AG10803 (cell line): ENCODE measurements around the gene IFFO2.
"Not testable (repeated sequence)": the region's sequence is repeated elsewhere in the genome, so short reads cannot be mapped to it uniquely, and the experiment has no call there.

Experiments
- DNase-seq: peaks from one replicate; pipeline ENCODE4 v3.0.0; 2010; ENCODE audit warnings: low read depth
- H3K4me3 ChIP-seq: 2 replicates; pipeline ENCODE4 v1.5.1; 2011; ENCODE audit warnings: mild to moderate bottlenecking, low read length, control low read depth
- CTCF ChIP-seq: conservative IDR thresholded peaks from 2 replicates; pipeline ENCODE4 v1.5.1; 2011; ENCODE audit warnings: mild to moderate bottlenecking, low read length, control low read depth, inconsistent platforms

The IFFO2 gene

GRCh38 chr1:18875107-18875795, 81.2 kb downstream of the IFFO2 start:
- peak; percentile 88 for TF ChIP-seq CTCF
- peak; percentile 84 for DNase-seq
- no peak overlapping the region for H3K4me3 ChIP-seq

- no peak for TF ChIP-seq CTCF
- no peak for DNase-seq
- H3K4me3 ChIP-seq = no peak overlapping the region
Observed at GRCh38 chr1:18874600-18874999, 81.9 kb downstream of the IFFO2 start.

- DNase-seq = no peak
- TF ChIP-seq CTCF = no peak
Observed at GRCh38 chr1:18874036-18874435, 82.4 kb downstream of the IFFO2 start.

GRCh38 chr1:18872071-18872611, 84.3 kb downstream of the IFFO2 start:
- TF ChIP-seq CTCF = no peak
- no peak overlapping the region for H3K4me3 ChIP-seq
- DNase-seq = no peak

More at GRCh38 chr1:18874036-18874435, 82.4 kb downstream of the IFFO2 start:
- no peak overlapping the region for H3K4me3 ChIP-seq

GRCh38 chr1:18871401-18872070, 84.9 kb downstream of the IFFO2 start:
- DNase-seq = no peak
- no peak for TF ChIP-seq CTCF
- no peak overlapping the region for H3K4me3 ChIP-seq

- no peak for DNase-seq
- TF ChIP-seq CTCF = no peak
- no peak overlapping the region for H3K4me3 ChIP-seq
Observed at GRCh38 chr1:18870957-18871356, 85.5 kb downstream of the IFFO2 start.

- not testable (repeated sequence) for H3K4me3 ChIP-seq, DNase-seq
Observed at GRCh38 chr1:18870595-18870865, 85.9 kb downstream of the IFFO2 start.
